HepG2 (cell line): ENCODE data around the gene ZNF503. TPM values are rescaled to one million over a fixed set of nuclear protein-coding genes. Genes with fewer than 3 reads are reported as not detected.
A peak's percentile ranks its signal among the peaks of the same experiment; 100 is the strongest.

Source experiments
- BRCA1 ChIP-seq: sonication (generic); formaldehyde crosslinking; IDR thresholded peaks from 2 replicates; pipeline ENCODE4 v1.4.0; 2020; ENCODE audit warnings: missing genetic modification reagents
- CREM ChIP-seq, 2 experiments: sonication (generic) in 1 of 2; formaldehyde crosslinking in 1 of 2; IDR thresholded peaks; 2 replicates each; pipeline versions ENCODE4 v1.4.0 to v1.6.1; 2016 to 2020; ENCODE audit warnings: antibody characterized with exemption in 1 of 2, mild to moderate bottlenecking in 1 of 2, missing genetic modification reagents in 1 of 2
- FOXA3 ChIP-seq: IDR thresholded peaks from 2 replicates; pipeline ENCODE4 v1.6.1; 2016; ENCODE audit warnings: missing genetic modification reagents, missing compliant biosample characterization
- FOXC1 ChIP-seq: sonication (generic); formaldehyde crosslinking; IDR thresholded peaks from 2 replicates; pipeline ENCODE4 v1.8.0; 2022; ENCODE audit warnings: mild to moderate bottlenecking, missing genetic modification reagents, borderline replicate concordance
- MED13 ChIP-seq: sonication (generic); formaldehyde crosslinking; IDR thresholded peaks from 2 replicates; pipeline ENCODE4 v1.5.0; 2020; ENCODE audit warnings: missing genetic modification reagents
- NFE2 ChIP-seq: sonication (generic); formaldehyde crosslinking; IDR thresholded peaks from 2 replicates; pipeline ENCODE4 v1.4.0; 2020; ENCODE audit warnings: missing genetic modification reagents
- ONECUT2 ChIP-seq: sonication (generic); formaldehyde crosslinking; IDR thresholded peaks from 2 replicates; pipeline ENCODE4 v1.4.0; 2020; ENCODE audit warnings: missing genetic modification reagents
- PAF1 ChIP-seq: IDR thresholded peaks from 2 replicates; pipeline ENCODE4 v1.6.1; 2016; ENCODE audit warnings: missing genetic modification reagents, missing compliant biosample characterization
- POLR2AphosphoS2 ChIP-seq: IDR thresholded peaks from 2 replicates; pipeline ENCODE4 v1.6.1; 2011; ENCODE audit warnings: low read depth, low read length, improper control_type of control experiment
- REXO4 ChIP-seq: sonication (generic); formaldehyde crosslinking; IDR thresholded peaks from 2 replicates; pipeline ENCODE4 v1.8.0; 2022; ENCODE audit warnings: missing genetic modification reagents, mild to moderate bottlenecking, borderline replicate concordance
- SP5 ChIP-seq: IDR thresholded peaks from 2 replicates; pipeline ENCODE4 v1.6.1; 2016; ENCODE audit warnings: low read depth, borderline replicate concordance
- TSC22D2 ChIP-seq: sonication (generic); formaldehyde crosslinking; IDR thresholded peaks from 2 replicates; pipeline ENCODE4 v1.5.1; 2020; ENCODE audit warnings: missing genetic modification reagents, mild to moderate bottlenecking, borderline replicate concordance
- ZNF629 ChIP-seq: sonication (generic); formaldehyde crosslinking; conservative IDR thresholded peaks from 2 replicates; pipeline ENCODE4 v1.5.0; 2020; ENCODE audit warnings: missing genetic modification reagents
- ZNF747 ChIP-seq: sonication (generic); formaldehyde crosslinking; IDR thresholded peaks from 2 replicates; pipeline ENCODE4 v1.8.1; 2023; ENCODE audit warnings: missing genetic modification reagents, mild to moderate bottlenecking, borderline replicate concordance
- ZNF790 ChIP-seq: sonication (generic); formaldehyde crosslinking; IDR thresholded peaks from 2 replicates; pipeline ENCODE4 v1.8.0; 2022; ENCODE audit warnings: missing genetic modification reagents, mild to moderate bottlenecking, borderline replicate concordance
- ZNF792 ChIP-seq: IDR thresholded peaks from 2 replicates; pipeline ENCODE4 v1.6.1; 2016
- ZNF841 ChIP-seq: sonication (generic); formaldehyde crosslinking; IDR thresholded peaks from 2 replicates; pipeline ENCODE4 v1.8.1; 2023; ENCODE audit warnings: missing genetic modification reagents, borderline replicate concordance
- polyA plus RNA-seq, 8 experiments: library from polyadenylated mRNA; depleted of rRNA in 3 of 8; stranded (reverse) in 7 of 8; unstranded in 1 of 8; fragments of >200 nt; fragmentation: Illumina TruSeq in 4 of 8; extraction: Trizol in 4 of 8; gene quantifications; 2 replicates each; pipeline versions ENCODE4 v1.2.1 to v1.2.3, GENCODE V29; 2011 to 2016; ENCODE audit warnings: low read depth in 4 of 8, missing spikeins in 1 of 8, mixed read lengths in 1 of 8; ENCODE audit not compliant: insufficient read depth in 1 of 8
- total RNA-seq, 5 experiments: library from RNA; depleted of rRNA; stranded (reverse); fragments of >200 nt; fragmentation: Illumina TruSeq; extraction: Trizol; gene quantifications; 2 replicates each; pipeline ENCODE4 v1.2.3, GENCODE V29; 2016; ENCODE audit warnings: low read depth in 1 of 5
- TF ChIP-seq, protein P1 (sequence below): sonication (generic); formaldehyde crosslinking; IDR thresholded peaks from 2 replicates; pipeline ENCODE4 v1.5.1; 2020; ENCODE audit warnings: missing genetic modification reagents, mild to moderate bottlenecking, borderline replicate concordance
- TF ChIP-seq, protein P2 (sequence below): sonication (generic); formaldehyde crosslinking; IDR thresholded peaks from 2 replicates; pipeline ENCODE4 v1.5.0; 2020; ENCODE audit warnings: missing genetic modification reagents
- TF ChIP-seq, protein P3 (sequence below): sonication (generic); formaldehyde crosslinking; IDR thresholded peaks from 2 replicates; pipeline ENCODE4 v1.8.0; 2022; ENCODE audit warnings: missing genetic modification reagents, mild to moderate bottlenecking, moderate library complexity, borderline replicate concordance
- TF ChIP-seq, protein P4 (sequence below): sonication (generic); formaldehyde crosslinking; IDR thresholded peaks from 2 replicates; pipeline ENCODE4 v1.8.1; 2023; ENCODE audit warnings: mild to moderate bottlenecking, inconsistent platforms, moderate library complexity, missing genetic modification reagents, borderline replicate concordance

The ZNF503 gene
- total and polyA plus RNA-seq, 2 of the 13 experiments (the other 11 are each of a cell fraction or from before 2014, with no cell fraction given) = 2.7 to 8.3 TPM

DNA sequence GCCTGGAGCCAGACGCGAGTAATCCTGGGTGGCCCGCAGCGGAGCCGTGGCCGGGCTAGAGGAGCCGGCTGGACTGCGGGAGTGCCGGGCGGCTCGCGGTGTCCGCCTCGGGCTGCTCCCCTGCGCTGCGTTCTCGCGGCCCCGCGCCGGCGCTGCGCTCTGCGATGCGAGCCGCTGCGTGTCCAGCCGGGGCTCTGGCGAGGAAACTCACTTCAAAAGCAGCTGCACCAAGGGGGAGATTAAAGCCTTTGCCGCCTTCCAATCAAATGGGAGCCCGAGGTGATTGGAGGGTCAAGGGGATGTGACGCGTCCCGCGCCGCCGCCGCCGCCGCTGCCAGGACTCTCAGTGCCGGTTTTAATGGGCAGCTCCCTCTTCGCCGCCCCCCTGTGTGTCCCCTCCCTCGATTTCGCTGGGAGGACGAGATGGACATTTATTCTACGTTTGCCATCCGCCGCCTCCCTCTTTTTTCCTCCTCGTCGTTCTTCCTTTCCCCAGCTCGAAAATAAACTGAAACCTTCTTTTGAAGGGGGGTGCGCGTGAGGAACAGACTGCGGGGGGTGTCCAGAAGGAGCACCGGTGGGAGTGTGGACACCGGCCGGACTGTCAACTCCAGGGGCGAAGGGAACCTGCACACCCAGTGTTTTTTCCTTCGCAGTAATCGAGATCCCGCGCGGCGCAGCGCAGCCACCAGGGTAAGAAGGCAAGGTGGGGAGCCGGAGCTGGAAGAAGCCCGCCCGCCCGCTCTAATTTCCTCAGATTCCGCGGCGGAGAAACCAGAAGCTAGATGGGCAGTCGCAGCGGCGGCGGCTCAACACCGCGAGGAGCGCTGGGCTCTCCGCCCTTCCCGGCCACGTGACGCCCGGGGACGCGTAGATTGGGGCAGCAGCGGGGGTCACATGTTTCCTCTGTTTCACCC lies at the start of gene ZNF503 (continued):
- TF ChIP-seq SP5 (CRISPR knock-in tag) = peak; percentile 57; the same call in 1 of the 2 replicates
- TF ChIP-seq, protein P1, sequence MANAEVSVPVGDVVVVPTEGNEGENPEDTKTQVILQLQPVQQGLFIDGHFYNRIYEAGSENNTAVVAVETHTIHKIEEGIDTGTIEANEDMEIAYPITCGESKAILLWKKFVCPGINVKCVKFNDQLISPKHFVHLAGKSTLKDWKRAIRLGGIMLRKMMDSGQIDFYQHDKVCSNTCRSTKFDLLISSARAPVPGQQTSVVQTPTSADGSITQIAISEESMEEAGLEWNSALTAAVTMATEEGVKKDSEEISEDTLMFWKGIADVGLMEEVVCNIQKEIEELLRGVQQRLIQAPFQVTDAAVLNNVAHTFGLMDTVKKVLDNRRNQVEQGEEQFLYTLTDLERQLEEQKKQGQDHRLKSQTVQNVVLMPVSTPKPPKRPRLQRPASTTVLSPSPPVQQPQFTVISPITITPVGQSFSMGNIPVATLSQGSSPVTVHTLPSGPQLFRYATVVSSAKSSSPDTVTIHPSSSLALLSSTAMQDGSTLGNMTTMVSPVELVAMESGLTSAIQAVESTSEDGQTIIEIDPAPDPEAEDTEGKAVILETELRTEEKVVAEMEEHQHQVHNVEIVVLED (CRISPR knock-in tag) = peak; percentile 65
- TF ChIP-seq BRCA1 (CRISPR knock-in tag) = no peak
- peak; percentile 68 for TF ChIP-seq ZNF747 (CRISPR knock-in tag)
- TF ChIP-seq ZNF790 = no peak
- no peak for TF ChIP-seq REXO4 (CRISPR knock-in tag)
- TF ChIP-seq ZNF792 (CRISPR knock-in tag) = 0 out of 2 replicates have a peak, but pooled peaks have one; percentile 15
- TF ChIP-seq NFE2 (CRISPR knock-in tag) = no peak
- TF ChIP-seq PAF1 (CRISPR knock-in tag) = no peak
- peak; percentile 61 for TF ChIP-seq FOXC1 (CRISPR knock-in tag)
- no peak for TF ChIP-seq TSC22D2 (CRISPR knock-in tag)
- TF ChIP-seq, protein P2, sequence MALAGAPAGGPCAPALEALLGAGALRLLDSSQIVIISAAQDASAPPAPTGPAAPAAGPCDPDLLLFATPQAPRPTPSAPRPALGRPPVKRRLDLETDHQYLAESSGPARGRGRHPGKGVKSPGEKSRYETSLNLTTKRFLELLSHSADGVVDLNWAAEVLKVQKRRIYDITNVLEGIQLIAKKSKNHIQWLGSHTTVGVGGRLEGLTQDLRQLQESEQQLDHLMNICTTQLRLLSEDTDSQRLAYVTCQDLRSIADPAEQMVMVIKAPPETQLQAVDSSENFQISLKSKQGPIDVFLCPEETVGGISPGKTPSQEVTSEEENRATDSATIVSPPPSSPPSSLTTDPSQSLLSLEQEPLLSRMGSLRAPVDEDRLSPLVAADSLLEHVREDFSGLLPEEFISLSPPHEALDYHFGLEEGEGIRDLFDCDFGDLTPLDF (CRISPR knock-in tag) = no peak; the same call in 1 of the 2 replicates
- TF ChIP-seq MED13 (CRISPR knock-in tag) = peak; percentile 68; the same call in 1 of the 2 replicates
- 0 out of 2 replicates have a peak, but pooled peaks have one; percentile 35 for TF ChIP-seq ZNF629
- TF ChIP-seq FOXA3 (CRISPR knock-in tag) = 0 out of 2 replicates have a peak, but pooled peaks have one; percentile 48
- TF ChIP-seq ZNF841 (CRISPR knock-in tag) = no peak
- TF ChIP-seq POLR2AphosphoS2 = 0 out of 2 replicates have a peak, but pooled peaks have one; percentile 41
- TF ChIP-seq, protein P3, sequence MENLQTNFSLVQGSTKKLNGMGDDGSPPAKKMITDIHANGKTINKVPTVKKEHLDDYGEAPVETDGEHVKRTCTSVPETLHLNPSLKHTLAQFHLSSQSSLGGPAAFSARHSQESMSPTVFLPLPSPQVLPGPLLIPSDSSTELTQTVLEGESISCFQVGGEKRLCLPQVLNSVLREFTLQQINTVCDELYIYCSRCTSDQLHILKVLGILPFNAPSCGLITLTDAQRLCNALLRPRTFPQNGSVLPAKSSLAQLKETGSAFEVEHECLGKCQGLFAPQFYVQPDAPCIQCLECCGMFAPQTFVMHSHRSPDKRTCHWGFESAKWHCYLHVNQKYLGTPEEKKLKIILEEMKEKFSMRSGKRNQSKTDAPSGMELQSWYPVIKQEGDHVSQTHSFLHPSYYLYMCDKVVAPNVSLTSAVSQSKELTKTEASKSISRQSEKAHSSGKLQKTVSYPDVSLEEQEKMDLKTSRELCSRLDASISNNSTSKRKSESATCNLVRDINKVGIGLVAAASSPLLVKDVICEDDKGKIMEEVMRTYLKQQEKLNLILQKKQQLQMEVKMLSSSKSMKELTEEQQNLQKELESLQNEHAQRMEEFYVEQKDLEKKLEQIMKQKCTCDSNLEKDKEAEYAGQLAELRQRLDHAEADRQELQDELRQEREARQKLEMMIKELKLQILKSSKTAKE (CRISPR knock-in tag) = 0 out of 2 replicates have a peak, but pooled peaks have one; percentile 3
- peak; percentile 89 for TF ChIP-seq CREM (IDR thresholded peaks at IDR 0.05)
- TF ChIP-seq CREM (CRISPR knock-in tag; IDR thresholded peaks at IDR 0.05) = no peak
- TF ChIP-seq, protein P4, sequence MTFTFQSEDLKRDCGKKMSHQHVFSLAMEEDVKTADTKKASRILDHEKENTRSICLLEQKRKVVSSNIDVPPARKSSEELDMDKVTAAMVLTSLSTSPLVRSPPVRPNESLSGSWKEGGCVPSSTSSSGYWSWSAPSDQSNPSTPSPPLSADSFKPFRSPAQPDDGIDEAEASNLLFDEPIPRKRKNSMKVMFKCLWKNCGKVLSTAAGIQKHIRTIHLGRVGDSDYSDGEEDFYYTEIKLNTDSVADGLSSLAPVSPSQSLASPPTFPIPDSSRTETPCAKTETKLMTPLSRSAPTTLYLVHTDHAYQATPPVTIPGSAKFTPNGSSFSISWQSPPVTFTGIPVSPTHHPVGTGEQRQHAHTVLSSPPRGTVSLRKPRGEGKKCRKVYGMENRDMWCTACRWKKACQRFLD (CRISPR knock-in tag) = 0 out of 2 replicates have a peak, but pooled peaks have one; percentile 15
- TF ChIP-seq ONECUT2 (CRISPR knock-in tag) = 0 out of 2 replicates have a peak, but pooled peaks have one; percentile 47
